ENCODE results near the gene BAD. TPM values are rescaled to one million over a fixed set of nuclear protein-coding genes. Genes with fewer than 3 reads are reported as not detected.

The BAD gene
- total RNA-seq, 1 donor from 2014 or later = 45.4 TPM

GRCh38 chr11:64275841-64276240, 8.6 kb downstream of the BAD start:
- ATAC-seq = no peak

- ATAC-seq = no peak
Measured at GRCh38 chr11:64275031-64275800, 9.2 kb downstream of the BAD start.

- ATAC-seq = peak; percentile 83
Measured at GRCh38 chr11:64269540-64270220, 14.8 kb downstream of the BAD start.

- peak; percentile 1 for ATAC-seq
Measured at GRCh38 chr11:64268893-64269539, 15.4 kb downstream of the BAD start.

GRCh38 chr11:64268025-64268892, 16.2 kb downstream of the BAD start:
- ATAC-seq = no peak

- peak; percentile 36 for ATAC-seq
Measured at GRCh38 chr11:64267207-64267945, 17.1 kb downstream of the BAD start.

GRCh38 chr11:64266339-64266738, 18.1 kb downstream of the BAD start:
- no peak for ATAC-seq

GRCh38 chr11:64265176-64266160, 19.0 kb downstream of the BAD start:
- no peak for ATAC-seq

GRCh38 chr11:64264371-64264852, 20.1 kb downstream of the BAD start:
- ATAC-seq = no peak

GRCh38 chr11:64263947-64264317, 20.5 kb downstream of the BAD start:
- ATAC-seq = no peak

GRCh38 chr11:64263021-64263946, 21.2 kb downstream of the BAD start:
- no peak for ATAC-seq

- ATAC-seq = no peak
Measured at GRCh38 chr11:64262271-64263002, 22.0 kb downstream of the BAD start.

GRCh38 chr11:64261556-64262080, 22.8 kb downstream of the BAD start:
- no peak for ATAC-seq

GRCh38 chr11:64260147-64260708, 24.2 kb downstream of the BAD start:
- no peak for ATAC-seq

GRCh38 chr11:64259533-64260067, 24.9 kb downstream of the BAD start:
- no peak for ATAC-seq

GRCh38 chr11:64258946-64259532, 25.4 kb downstream of the BAD start:
- ATAC-seq = no peak

GRCh38 chr11:64258356-64258755, 26.1 kb downstream of the BAD start:
- ATAC-seq = no peak
